Endometrial microvascular endothelial cells (primary cell): ENCODE measurements around the gene RIC8A. TPM values are rescaled to one million over a fixed set of nuclear protein-coding genes. Genes with fewer than 3 reads are reported as not detected.
"Not testable (repeated sequence)": the region's sequence is repeated elsewhere in the genome, so short reads cannot be mapped to it uniquely, and the experiment has no call there.

Source experiments
- in situ Hi-C: cut with HindIII; loops from 2 replicates; pipeline ENCODE4 v1.10.0; 2017; ENCODE audit warnings: low sequenced_read_pairs, low pct_unique_long_range_greater_than_20kb; ENCODE audit errors: inconsistent ontology term
- total RNA-seq: library from RNA; depleted of rRNA; stranded (reverse); fragments of >200 nt; gene quantifications from one replicate; pipeline ENCODE4 v1.2.3, GENCODE V29; 2015; ENCODE audit errors: inconsistent ontology term

The RIC8A gene
- total RNA-seq: 156 TPM

GRCh38 chr11:207208-207862 lies at the start of gene RIC8A, which contains the start of gene BET1L:
RIC8A (plus strand) TSS chr11:207708; CDS start chr11:208855, 1,147 bp downstream.
BET1L (minus strand) TSS chr11:207399; CDS start chr11:207321, 78 bp downstream.
- in situ Hi-C loops: no loop called here

- in situ Hi-C loops: not testable (repeated sequence)
These were observed 27.3 kb upstream of the RIC8A start for GRCh38 chr11:180242-180641.

- in situ Hi-C loops: not testable (repeated sequence)
These were observed 18.2 kb upstream of the RIC8A start for GRCh38 chr11:189200-189783.

GRCh38 chr11:189843-190311 lies 17.6 kb upstream of the RIC8A start:
- in situ Hi-C loops: not testable (repeated sequence)

- in situ Hi-C loops: not testable (repeated sequence)
These were observed 17.0 kb upstream of the RIC8A start for GRCh38 chr11:190546-190945.

- in situ Hi-C loops: not testable (repeated sequence)
These were observed 15.7 kb upstream of the RIC8A start for GRCh38 chr11:191490-192478.

GRCh38 chr11:192674-193128 lies 14.8 kb upstream of the RIC8A start, which contains the start of gene SCGB1C1:
SCGB1C1 (plus strand) TSS chr11:193078; CDS start chr11:193100, 22 bp downstream.
- in situ Hi-C loops: not testable (repeated sequence)

- in situ Hi-C loops: not testable (repeated sequence)
These were observed 14.0 kb upstream of the RIC8A start for GRCh38 chr11:193481-193880.

GRCh38 chr11:196786-197731 lies 10.4 kb upstream of the RIC8A start:
- in situ Hi-C loops: no loop called here

- in situ Hi-C loops: no loop called here
These were observed 9.7 kb upstream of the RIC8A start for GRCh38 chr11:197741-198235.

- in situ Hi-C loops: no loop called here
These were observed 9.2 kb upstream of the RIC8A start for GRCh38 chr11:198236-198806.

- in situ Hi-C loops: no loop called here
These were observed 8.4 kb upstream of the RIC8A start for GRCh38 chr11:199004-199581.

- in situ Hi-C loops: no loop called here
These were observed 7.7 kb upstream of the RIC8A start for GRCh38 chr11:199782-200181.

- in situ Hi-C loops: no loop called here
These were observed 7.1 kb upstream of the RIC8A start for GRCh38 chr11:200224-201003.

GRCh38 chr11:201966-202365 lies 5.5 kb upstream of the RIC8A start:
- in situ Hi-C loops: no loop called here

- in situ Hi-C loops: no loop called here
These were observed 5.0 kb upstream of the RIC8A start for GRCh38 chr11:202490-202889.
